ENCODE results near the gene RCHY1.

GRCh38 chr4:75530556-75531322, 16.5 kb upstream of the RCHY1 start:
- TF ChIP-seq EZH2 (IDR thresholded peaks at IDR 0.05; ENCODE audit: insufficient read depth, low read length): no peak
- TF ChIP-seq, protein P1, sequence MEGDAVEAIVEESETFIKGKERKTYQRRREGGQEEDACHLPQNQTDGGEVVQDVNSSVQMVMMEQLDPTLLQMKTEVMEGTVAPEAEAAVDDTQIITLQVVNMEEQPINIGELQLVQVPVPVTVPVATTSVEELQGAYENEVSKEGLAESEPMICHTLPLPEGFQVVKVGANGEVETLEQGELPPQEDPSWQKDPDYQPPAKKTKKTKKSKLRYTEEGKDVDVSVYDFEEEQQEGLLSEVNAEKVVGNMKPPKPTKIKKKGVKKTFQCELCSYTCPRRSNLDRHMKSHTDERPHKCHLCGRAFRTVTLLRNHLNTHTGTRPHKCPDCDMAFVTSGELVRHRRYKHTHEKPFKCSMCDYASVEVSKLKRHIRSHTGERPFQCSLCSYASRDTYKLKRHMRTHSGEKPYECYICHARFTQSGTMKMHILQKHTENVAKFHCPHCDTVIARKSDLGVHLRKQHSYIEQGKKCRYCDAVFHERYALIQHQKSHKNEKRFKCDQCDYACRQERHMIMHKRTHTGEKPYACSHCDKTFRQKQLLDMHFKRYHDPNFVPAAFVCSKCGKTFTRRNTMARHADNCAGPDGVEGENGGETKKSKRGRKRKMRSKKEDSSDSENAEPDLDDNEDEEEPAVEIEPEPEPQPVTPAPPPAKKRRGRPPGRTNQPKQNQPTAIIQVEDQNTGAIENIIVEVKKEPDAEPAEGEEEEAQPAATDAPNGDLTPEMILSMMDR (IDR thresholded peaks at IDR 0.05; ENCODE audit: insufficient read depth, low read depth, low read length): no peak
